Skeletal muscle cell (primary cell): ENCODE data around the gene WWOX.

ENCODE experiments used
- DNase-seq: peaks from one replicate; pipeline ENCODE4 v3.0.0-alpha.2; 2010; ENCODE audit warnings: low read depth
- H3K4me3 ChIP-seq: 2 replicates; pipeline ENCODE4 v1.5.1; 2011; ENCODE audit warnings: low read depth, mild to moderate bottlenecking, control low read depth, low read length, moderate library complexity

Gene WWOX

GRCh38 chr16:78215222-78215621, 115.8 kb downstream of the WWOX start:
- no peak for DNase-seq
- H3K4me3 ChIP-seq: no peak overlapping the region

GRCh38 chr16:78216166-78216745, 116.8 kb downstream of the WWOX start:
- H3K4me3 ChIP-seq: no peak overlapping the region
- DNase-seq: no peak

- H3K4me3 ChIP-seq: no peak overlapping the region
- no peak for DNase-seq
Observed at GRCh38 chr16:78217276-78217675, 117.8 kb downstream of the WWOX start.

- no peak overlapping the region for H3K4me3 ChIP-seq
- no peak for DNase-seq
Observed at GRCh38 chr16:78218279-78218678, 118.8 kb downstream of the WWOX start.

- no peak overlapping the region for H3K4me3 ChIP-seq
- DNase-seq: no peak
Observed at GRCh38 chr16:78218856-78219651, 119.6 kb downstream of the WWOX start.

- H3K4me3 ChIP-seq: no peak overlapping the region
- DNase-seq: no peak
Observed at GRCh38 chr16:78220571-78220970, 121.1 kb downstream of the WWOX start.

- H3K4me3 ChIP-seq: no peak overlapping the region
Observed at GRCh38 chr16:78221892-78222291, 122.4 kb downstream of the WWOX start.

GRCh38 chr16:78224342-78224741, 124.9 kb downstream of the WWOX start:
- no peak overlapping the region for H3K4me3 ChIP-seq
- no peak for DNase-seq

More at GRCh38 chr16:78221892-78222291, 122.4 kb downstream of the WWOX start:
- no peak for DNase-seq

GRCh38 chr16:78225919-78226318, 126.5 kb downstream of the WWOX start:
- DNase-seq: no peak
- no peak overlapping the region for H3K4me3 ChIP-seq

GRCh38 chr16:78227855-78228254, 128.4 kb downstream of the WWOX start:
- no peak overlapping the region for H3K4me3 ChIP-seq
- no peak for DNase-seq

GRCh38 chr16:78228704-78229103, 129.2 kb downstream of the WWOX start:
- H3K4me3 ChIP-seq: no peak overlapping the region
- no peak for DNase-seq

- no peak for DNase-seq
- no peak overlapping the region for H3K4me3 ChIP-seq
Observed at GRCh38 chr16:78230832-78231231, 131.4 kb downstream of the WWOX start.

GRCh38 chr16:78235168-78235800, 135.8 kb downstream of the WWOX start:
- H3K4me3 ChIP-seq: no peak overlapping the region
- peak; percentile 1 for DNase-seq

- no peak overlapping the region for H3K4me3 ChIP-seq
- no peak for DNase-seq
Observed at GRCh38 chr16:78235876-78236275, 136.4 kb downstream of the WWOX start.

- H3K4me3 ChIP-seq: no peak overlapping the region
- no peak for DNase-seq
Observed at GRCh38 chr16:78237841-78238240, 138.4 kb downstream of the WWOX start.

- H3K4me3 ChIP-seq: no peak overlapping the region
- no peak for DNase-seq
Observed at GRCh38 chr16:78240459-78241222, 141.2 kb downstream of the WWOX start.

GRCh38 chr16:78242239-78242630, 142.8 kb downstream of the WWOX start:
- no peak for DNase-seq
- no peak overlapping the region for H3K4me3 ChIP-seq

GRCh38 chr16:78244131-78244895, 144.9 kb downstream of the WWOX start:
- no peak overlapping the region for H3K4me3 ChIP-seq
- no peak for DNase-seq

- no peak overlapping the region for H3K4me3 ChIP-seq
- no peak for DNase-seq
Observed at GRCh38 chr16:78246559-78246958, 147.1 kb downstream of the WWOX start.
